K562 (cell line): ENCODE results near the gene HLA-DOA. TPM values are rescaled to one million over a fixed set of nuclear protein-coding genes. Genes with fewer than 3 reads are reported as not detected.

Source experiments
- ATF6 ChIP-seq: sonication (generic); formaldehyde crosslinking; IDR thresholded peaks from 2 replicates; pipeline ENCODE4 v1.4.0; 2020; ENCODE audit warnings: mild to moderate bottlenecking, missing genetic modification reagents
- BACH1 ChIP-seq: fragments of 200-800 bp; sonication (Bioruptor generic); IDR thresholded peaks from 2 replicates; pipeline ENCODE4 v1.6.1; 2016; ENCODE audit warnings: missing genetic modification characterization, missing compliant biosample characterization
- HEY1 ChIP-seq: fragments of 250-450 bp; sonication (Bioruptor Pico); IDR thresholded peaks from 2 replicates; pipeline ENCODE4 v1.5.0; 2020; ENCODE audit warnings: mild to moderate bottlenecking, moderate library complexity, borderline replicate concordance
- NFIX ChIP-seq: fragments of 250-450 bp; sonication (Bioruptor Pico); IDR thresholded peaks from 2 replicates; pipeline ENCODE4 v1.4.0; 2020; ENCODE audit warnings: low read depth, mild to moderate bottlenecking, moderate library complexity
- NR2C1 ChIP-seq, 2 experiments: fragments of 450-650 bp; IDR thresholded peaks; 2 replicates each; pipeline ENCODE4 v1.6.1; 2017; ENCODE audit warnings: mild to moderate bottlenecking in 2 of 2, antibody characterized with exemption in 1 of 2, inconsistent platforms in 1 of 2, missing compliant biosample characterization in 1 of 2, missing genetic modification characterization in 1 of 2
- NR4A1 ChIP-seq, 2 experiments: fragments of 250-450 bp in 1 of 2; fragments of 450-650 bp in 1 of 2; sonication (Bioruptor Pico) in 1 of 2; IDR thresholded peaks; 2 replicates each; pipeline versions ENCODE4 v1.4.0 to v1.6.1; 2016 to 2020; ENCODE audit warnings: mild to moderate bottlenecking in 2 of 2, missing compliant biosample characterization in 1 of 2, missing genetic modification characterization in 1 of 2, moderate library complexity in 1 of 2
- SIN3B ChIP-seq: fragments of 450-650 bp; IDR thresholded peaks from 2 replicates; pipeline ENCODE4 v1.6.1; 2017; ENCODE audit warnings: low read depth, mild to moderate bottlenecking, moderate library complexity
- SMAD3 ChIP-seq: fragments of 450-650 bp; formaldehyde crosslinking; conservative IDR thresholded peaks from 2 replicates; pipeline ENCODE4 v1.4.0; 2020; ENCODE audit warnings: mild to moderate bottlenecking
- ZFP91 ChIP-seq: sonication (generic); formaldehyde crosslinking; IDR thresholded peaks from 2 replicates; pipeline ENCODE4 v1.8.0; 2022; ENCODE audit warnings: mild to moderate bottlenecking, missing genetic modification reagents
- polyA plus RNA-seq, 8 experiments: library from polyadenylated mRNA; depleted of rRNA in 4 of 8; stranded (reverse) in 5 of 8; unstranded in 3 of 8; fragments of >200 nt; fragmentation: Nextera tagmentation in 2 of 8; fragmentation: Illumina TruSeq in 1 of 8; extraction: Ambion mirVana in 2 of 8; extraction: Trizol in 1 of 8; gene quantifications; 2 replicates each; pipeline versions ENCODE4 v1.2.1 to v1.2.3, GENCODE V29; 2011 to 2014; ENCODE audit warnings: inconsistent platforms in 1 of 8, missing spikeins in 1 of 8
- total RNA-seq, 7 experiments: library from RNA; depleted of rRNA in 6 of 7; stranded (reverse); fragments of >200 nt in 6 of 7; fragmentation: Illumina TruSeq in 2 of 7; extraction: Trizol in 2 of 7; gene quantifications; 2 replicates each; pipeline versions ENCODE4 v1.2.1 to v1.2.3, GENCODE V29; 2011 to 2021; ENCODE audit warnings: low replicate concordance in 1 of 7
- TF ChIP-seq, protein P1 (sequence below), 2 experiments: fragments of 450-650 bp in 1 of 2; sonication (generic) in 1 of 2; formaldehyde crosslinking in 1 of 2; IDR thresholded peaks; 2 replicates each; pipeline versions ENCODE4 v1.7.1 to v1.9.0; 2016 to 2022; ENCODE audit warnings: inconsistent platforms in 1 of 2, mild to moderate bottlenecking in 1 of 2, missing genetic modification reagents in 1 of 2
- TF ChIP-seq, protein P2 (sequence below): fragments of 450-650 bp; conservative IDR thresholded peaks from 2 replicates; pipeline ENCODE4 v1.6.1; 2016; ENCODE audit warnings: missing genetic modification characterization, low read depth, mild to moderate bottlenecking, control low read depth, missing compliant biosample characterization

HLA-DOA gene
- total and polyA plus RNA-seq, 9 of the 15 experiments (the other 6 are each of a cell fraction or from before 2014, with no cell fraction given), result 0.07 TPM; not detected in 8

DNA sequence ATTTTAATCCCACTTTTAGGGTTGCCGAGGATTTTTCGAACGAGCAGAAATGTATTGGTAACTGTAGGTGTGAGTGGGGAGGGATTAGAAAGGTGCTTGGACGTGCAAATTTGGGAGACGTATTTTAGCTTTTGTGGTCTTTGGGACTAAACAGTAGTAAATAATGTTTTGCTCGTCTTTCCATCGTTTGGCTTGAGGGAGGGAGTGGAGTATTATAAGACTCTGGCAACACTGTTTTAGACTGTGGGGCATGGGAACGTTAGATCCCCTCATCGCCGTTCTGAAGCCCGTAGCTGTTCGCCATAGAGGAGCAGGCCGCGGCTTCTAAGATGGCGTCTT lies 38.2 kb downstream of the HLA-DOA start (continued):
- TF ChIP-seq, protein P1, sequence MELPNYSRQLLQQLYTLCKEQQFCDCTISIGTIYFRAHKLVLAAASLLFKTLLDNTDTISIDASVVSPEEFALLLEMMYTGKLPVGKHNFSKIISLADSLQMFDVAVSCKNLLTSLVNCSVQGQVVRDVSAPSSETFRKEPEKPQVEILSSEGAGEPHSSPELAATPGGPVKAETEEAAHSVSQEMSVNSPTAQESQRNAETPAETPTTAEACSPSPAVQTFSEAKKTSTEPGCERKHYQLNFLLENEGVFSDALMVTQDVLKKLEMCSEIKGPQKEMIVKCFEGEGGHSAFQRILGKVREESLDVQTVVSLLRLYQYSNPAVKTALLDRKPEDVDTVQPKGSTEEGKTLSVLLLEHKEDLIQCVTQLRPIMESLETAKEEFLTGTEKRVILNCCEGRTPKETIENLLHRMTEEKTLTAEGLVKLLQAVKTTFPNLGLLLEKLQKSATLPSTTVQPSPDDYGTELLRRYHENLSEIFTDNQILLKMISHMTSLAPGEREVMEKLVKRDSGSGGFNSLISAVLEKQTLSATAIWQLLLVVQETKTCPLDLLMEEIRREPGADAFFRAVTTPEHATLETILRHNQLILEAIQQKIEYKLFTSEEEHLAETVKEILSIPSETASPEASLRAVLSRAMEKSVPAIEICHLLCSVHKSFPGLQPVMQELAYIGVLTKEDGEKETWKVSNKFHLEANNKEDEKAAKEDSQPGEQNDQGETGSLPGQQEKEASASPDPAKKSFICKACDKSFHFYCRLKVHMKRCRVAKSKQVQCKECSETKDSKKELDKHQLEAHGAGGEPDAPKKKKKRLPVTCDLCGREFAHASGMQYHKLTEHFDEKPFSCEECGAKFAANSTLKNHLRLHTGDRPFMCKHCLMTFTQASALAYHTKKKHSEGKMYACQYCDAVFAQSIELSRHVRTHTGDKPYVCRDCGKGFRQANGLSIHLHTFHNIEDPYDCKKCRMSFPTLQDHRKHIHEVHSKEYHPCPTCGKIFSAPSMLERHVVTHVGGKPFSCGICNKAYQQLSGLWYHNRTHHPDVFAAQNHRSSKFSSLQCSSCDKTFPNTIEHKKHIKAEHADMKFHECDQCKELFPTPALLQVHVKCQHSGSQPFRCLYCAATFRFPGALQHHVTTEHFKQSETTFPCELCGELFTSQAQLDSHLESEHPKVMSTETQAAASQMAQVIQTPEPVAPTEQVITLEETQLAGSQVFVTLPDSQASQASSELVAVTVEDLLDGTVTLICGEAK (IDR thresholded peaks at IDR 0.05), result peak; percentile 72
- TF ChIP-seq, protein P1 (CRISPR knock-in tag; IDR thresholded peaks at IDR 0.05), result no peak
- TF ChIP-seq ZFP91 (CRISPR knock-in tag) (no peak), BACH1 (tag) (0 out of 2 replicates have a peak, but pooled peaks have one; percentile 77), HEY1 (no peak), NFIX (CRISPR knock-in tag) (no peak), SMAD3 (CRISPR knock-in tag) (no peak), ATF6 (CRISPR knock-in tag) (no peak), SIN3B (no peak), NR2C1 (IDR thresholded peaks at IDR 0.05) (no peak), NR2C1 (tag; IDR thresholded peaks at IDR 0.05) (no peak), NR4A1 (CRISPR knock-in tag; IDR thresholded peaks at IDR 0.05) (no peak), NR4A1 (tag; IDR thresholded peaks at IDR 0.05) (no peak; the same call in 1 of the 2 replicates)
- TF ChIP-seq, protein P2, sequence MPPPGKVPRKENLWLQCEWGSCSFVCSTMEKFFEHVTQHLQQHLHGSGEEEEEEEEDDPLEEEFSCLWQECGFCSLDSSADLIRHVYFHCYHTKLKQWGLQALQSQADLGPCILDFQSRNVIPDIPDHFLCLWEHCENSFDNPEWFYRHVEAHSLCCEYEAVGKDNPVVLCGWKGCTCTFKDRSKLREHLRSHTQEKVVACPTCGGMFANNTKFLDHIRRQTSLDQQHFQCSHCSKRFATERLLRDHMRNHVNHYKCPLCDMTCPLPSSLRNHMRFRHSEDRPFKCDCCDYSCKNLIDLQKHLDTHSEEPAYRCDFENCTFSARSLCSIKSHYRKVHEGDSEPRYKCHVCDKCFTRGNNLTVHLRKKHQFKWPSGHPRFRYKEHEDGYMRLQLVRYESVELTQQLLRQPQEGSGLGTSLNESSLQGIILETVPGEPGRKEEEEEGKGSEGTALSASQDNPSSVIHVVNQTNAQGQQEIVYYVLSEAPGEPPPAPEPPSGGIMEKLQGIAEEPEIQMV (tag), result no peak
